ENCODE data around the gene MLH3. TPM values are rescaled to one million over a fixed set of nuclear protein-coding genes. Genes with fewer than 3 reads are reported as not detected.
"Not testable (repeated sequence)": the region's sequence is repeated elsewhere in the genome, so short reads cannot be mapped to it uniquely, and the experiment has no call there.

The MLH3 gene
- total RNA-seq, 1 donor from 2014 or later, result 27.2 TPM

GRCh38 chr14:75001261-75001660 is 50.0 kb downstream of the MLH3 start:
- Histone ChIP-seq H3K27ac (no peak overlapping the region), H3K9me3 (no peaks in the 10 kb centered on the region), H3K27me3 (ENCODE audit: low read depth) (no peaks in the 10 kb centered on the region), H3K4me3 (no peak overlapping the region), H3K4me1 (peaks cover 20% of the 10 kb centered on the region), H3K36me3 (peaks cover 20% of the 10 kb centered on the region)
- ATAC-seq, result no peak
- no peak for TF ChIP-seq CTCF (IDR thresholded peaks at IDR 0.05)
- DNase-seq, result no peak
- intact Hi-C loops (cut with DNase I), result no loop called here

GRCh38 chr14:74995781-74996180 is 55.5 kb downstream of the MLH3 start:
- DNase-seq; intact Hi-C loops (cut with DNase I); H3K4me1 ChIP-seq; H3K27me3 ChIP-seq (ENCODE audit: low read depth); H3K36me3 ChIP-seq; H3K4me3 ChIP-seq; ATAC-seq; H3K9me3 ChIP-seq; H3K27ac ChIP-seq: not testable (repeated sequence)

GRCh38 chr14:74994182-74994581 is 57.1 kb downstream of the MLH3 start:
- ATAC-seq; DNase-seq; H3K27ac ChIP-seq; H3K36me3 ChIP-seq; H3K4me1 ChIP-seq; H3K9me3 ChIP-seq; H3K4me3 ChIP-seq; H3K27me3 ChIP-seq (ENCODE audit: low read depth); intact Hi-C loops (cut with DNase I): not testable (repeated sequence)

- ATAC-seq (no peak), DNase-seq (no peak)
- Histone ChIP-seq H3K36me3 (no peaks in the 10 kb centered on the region), H3K9me3 (no peaks in the 10 kb centered on the region), H3K4me3 (no peak overlapping the region), H3K27me3 (ENCODE audit: low read depth) (no peaks in the 10 kb centered on the region), H3K27ac (no peak overlapping the region), H3K4me1 (no peaks in the 10 kb centered on the region)
- TF ChIP-seq CTCF (IDR thresholded peaks at IDR 0.05), result no peak
- intact Hi-C loops (cut with DNase I), result no loop called here
Measured at GRCh38 chr14:74988993-74989392, 62.3 kb downstream of the MLH3 start.

- DNase-seq (no peak), ATAC-seq (no peak)
- Histone ChIP-seq H3K9me3 (no peaks in the 10 kb centered on the region), H3K4me1 (no peaks in the 10 kb centered on the region), H3K36me3 (no peaks in the 10 kb centered on the region), H3K27me3 (ENCODE audit: low read depth) (no peaks in the 10 kb centered on the region), H3K4me3 (no peak overlapping the region), H3K27ac (no peak overlapping the region)
- TF ChIP-seq CTCF (IDR thresholded peaks at IDR 0.05), result no peak
- intact Hi-C loops (cut with DNase I), result no loop called here
Measured at GRCh38 chr14:74988131-74988530, 63.1 kb downstream of the MLH3 start.

GRCh38 chr14:74985806-74986205 is 65.5 kb downstream of the MLH3 start:
- no peak for DNase-seq
- Histone ChIP-seq H3K4me1 (no peaks in the 10 kb centered on the region), H3K27ac (no peak overlapping the region), H3K4me3 (no peak overlapping the region), H3K27me3 (ENCODE audit: low read depth) (no peaks in the 10 kb centered on the region), H3K9me3 (no peaks in the 10 kb centered on the region), H3K36me3 (no peaks in the 10 kb centered on the region)
- ATAC-seq, result no peak
- intact Hi-C loops (cut with DNase I), result no loop called here
- no peak for TF ChIP-seq CTCF (IDR thresholded peaks at IDR 0.05)

GRCh38 chr14:74985028-74985310 is 66.3 kb downstream of the MLH3 start:
- DNase-seq (no peak), ATAC-seq (no peak)
- Histone ChIP-seq H3K27me3 (ENCODE audit: low read depth) (no peaks in the 10 kb centered on the region), H3K36me3 (no peaks in the 10 kb centered on the region), H3K27ac (no peak overlapping the region), H3K4me1 (peaks cover 1% of the 10 kb centered on the region), H3K9me3 (no peaks in the 10 kb centered on the region), H3K4me3 (no peak overlapping the region)
- intact Hi-C loops (cut with DNase I), result no loop called here
- no peak for TF ChIP-seq CTCF (IDR thresholded peaks at IDR 0.05)
